Heart left ventricle (tissue), 16 donors: ENCODE data around the gene GCLC. TPM values are rescaled to one million over a fixed set of nuclear protein-coding genes. Genes with fewer than 3 reads are reported as not detected.
A peak's percentile ranks its signal among the peaks of the same experiment; 100 is the strongest.

Source experiments
- ATAC-seq, 4 donors: fragments of 200-7000 bp; cut with Tn5 transposase; one replicate each; pipeline ENCODE4 v1.9.1; 2020 to 2022; ENCODE audit warnings: moderate library complexity in 4 of 4, mild to moderate bottlenecking in 3 of 4, moderate number of reproducible peaks in 1 of 4
- DNase-seq, 5 donors: peaks; one replicate each; pipeline ENCODE4 v3.0.0-alpha.2; 2020
- H3K27ac ChIP-seq, 12 donors: fragments of 200-600 bp; sonication (generic) in 4 of 12; one replicate each; pipeline versions ENCODE4 v1.5.0 to v1.8.0; 2016 to 2022; ENCODE audit warnings: mild to moderate bottlenecking in 2 of 12
- H3K27me3 ChIP-seq, 9 donors: fragments of 200-600 bp; sonication (generic) in 2 of 9; one replicate each; pipeline versions ENCODE4 v1.5.1 to v1.8.0; 2016 to 2022; ENCODE audit warnings: mild to moderate bottlenecking in 3 of 9
- H3K36me3 ChIP-seq, 9 donors: fragments of 200-600 bp; sonication (generic) in 2 of 9; one replicate each; pipeline versions ENCODE4 v1.5.0 to v1.8.0; 2018 to 2022; ENCODE audit warnings: mild to moderate bottlenecking in 2 of 9
- H3K4me1 ChIP-seq, 12 donors: fragments of 200-600 bp; sonication (generic) in 4 of 12; one replicate each; pipeline versions ENCODE4 v1.5.0 to v1.8.0; 2016 to 2022; ENCODE audit warnings: mild to moderate bottlenecking in 3 of 12
- H3K4me3 ChIP-seq, 12 donors: fragments of 200-600 bp; sonication (generic) in 4 of 12; one replicate each; pipeline versions ENCODE4 v1.5.0 to v1.8.0; 2017 to 2022; ENCODE audit warnings: mild to moderate bottlenecking in 9 of 12, moderate library complexity in 4 of 12
- H3K9me3 ChIP-seq, 12 donors: fragments of 200-600 bp; sonication (generic) in 4 of 12; one replicate each; pipeline versions ENCODE4 v1.5.0 to v1.8.0; 2016 to 2022; ENCODE audit warnings: mild to moderate bottlenecking in 1 of 12
- POLR2A ChIP-seq, 2 donors: fragments of 450-650 bp; IDR thresholded peaks; one replicate each; pipeline ENCODE4 v1.6.1; 2017; ENCODE audit warnings: antibody characterized with exemption in 2 of 2, mild to moderate bottlenecking in 2 of 2, moderate library complexity in 2 of 2
- WGBS, 4 donors: extraction: QIAGEN DNeasy Blood & Tissue Kit in 2 of 4; methylation state at CpG; one replicate each; pipeline versions ENCODE4 v1.1.5 to v1.1.7; 2013 to 2018; 5-methylcytosine and 5-hydroxymethylcytosine counted together
- intact Hi-C, 10 donors: fragments of 100-400 bp; cut with DNase I; formaldehyde crosslinking; loops; one replicate each; pipeline versions ENCODE4 v1.11.1 to v1.14.2; 2022
- polyA plus RNA-seq, 2 donors: library from polyadenylated mRNA; stranded (reverse); fragments of 200-250 nt; gene quantifications; one replicate each; pipeline ENCODE4 v1.2.3, GENCODE V29; 2013
- total RNA-seq, 9 donors: library from RNA; depleted of rRNA in 2 of 9; stranded (reverse); fragments of >200 nt in 2 of 9; fragmentation: NEBNext Ultra II Directional in 3 of 9; extraction: Animal tissue kit (Norgen Biotek cat#: 25700) in 3 of 9; gene quantifications; one replicate each; pipeline versions ENCODE4 v1.1.0 to v1.2.4, GENCODE V29; 2016 to 2023
- TF ChIP-seq, protein P1 (sequence below), 12 donors: fragments of 200-600 bp; sonication (generic) in 4 of 12; IDR thresholded peaks; one replicate each; pipeline versions ENCODE4 v1.5.0 to v1.8.0; 2018 to 2022; ENCODE audit warnings: antibody characterized with exemption in 12 of 12, mild to moderate bottlenecking in 5 of 12
- donor health status: ischemic (EF 13 %, LVEDD 7.1; RV severe dilation, severe dysfunction).
- donor health status: healthy with polysubstance abuse.
- donor health status: DM: no; HTN: yes; CAD: no.
- donor health status: DM: no; HTN: no; CAD: no.
- donor health status: ischemic (EF 25% LVEDD 6.9; RV normal size, moderate dysfunction).
- donor health status: ischemic (EF 25% LVEDD 5.7; RV mildly dilated, moderate dysfunction).
- donor health status: healthy.
- donor health status: DM: yes; HTN: yes; CAD: no.
- donor health status: ischemic (EF 35%, LVEDD 5.7; RV mildly dilated, moderate dysfunction).
- donor health status: nonischemic (EF 11% LVEDD 7.7; RV severe dilation, severe dysfunction).
- donor health status: DM: yes; HTN: yes; CAD: no.
- donor health status: PGD.
- donor health status: ischemic (EF 29% LVEDD 5.4; RV normal size, mild dysfunction).
- donor health status: nonischemic (EF 23%, LVEDD 6.1; RV moderate dilation, normal function).

GCLC gene
- total and polyA plus RNA-seq, 11 donors = 8.1 to 42.9 (median 29.3) TPM

DNA sequence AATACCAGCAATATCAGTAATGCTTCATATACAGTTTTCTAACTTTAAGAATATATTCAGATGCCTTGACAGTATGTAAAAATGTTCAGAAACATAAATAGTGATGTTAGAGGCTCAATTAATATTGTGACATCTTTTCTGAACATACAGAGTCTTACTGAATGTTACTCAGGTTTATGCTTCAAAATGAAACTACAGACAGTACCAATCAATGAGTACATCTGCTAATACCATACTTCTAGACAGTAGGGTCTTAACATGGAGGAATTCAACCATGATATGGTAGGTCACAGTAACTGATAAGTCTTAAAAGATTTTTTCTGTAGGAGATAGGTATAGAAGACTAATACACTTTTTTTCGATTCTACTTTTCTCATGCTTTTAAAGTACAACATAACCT, 8.3 kb downstream of the GCLC start:
- H3K9me3 ChIP-seq = no peaks in the 10 kb centered on the region
- WGBS, 4 donors = 89 to 96% (median 95%) methylated on average over 1 of the region's 1 CpG
- ATAC-seq = no peak
- intact Hi-C loops = loop anchor here in 1 of 10 donors (5.0 kb wide), 1 partner anchor 191 kb away; no protein-coding TSS in a partner anchor
- TF ChIP-seq, protein P1, sequence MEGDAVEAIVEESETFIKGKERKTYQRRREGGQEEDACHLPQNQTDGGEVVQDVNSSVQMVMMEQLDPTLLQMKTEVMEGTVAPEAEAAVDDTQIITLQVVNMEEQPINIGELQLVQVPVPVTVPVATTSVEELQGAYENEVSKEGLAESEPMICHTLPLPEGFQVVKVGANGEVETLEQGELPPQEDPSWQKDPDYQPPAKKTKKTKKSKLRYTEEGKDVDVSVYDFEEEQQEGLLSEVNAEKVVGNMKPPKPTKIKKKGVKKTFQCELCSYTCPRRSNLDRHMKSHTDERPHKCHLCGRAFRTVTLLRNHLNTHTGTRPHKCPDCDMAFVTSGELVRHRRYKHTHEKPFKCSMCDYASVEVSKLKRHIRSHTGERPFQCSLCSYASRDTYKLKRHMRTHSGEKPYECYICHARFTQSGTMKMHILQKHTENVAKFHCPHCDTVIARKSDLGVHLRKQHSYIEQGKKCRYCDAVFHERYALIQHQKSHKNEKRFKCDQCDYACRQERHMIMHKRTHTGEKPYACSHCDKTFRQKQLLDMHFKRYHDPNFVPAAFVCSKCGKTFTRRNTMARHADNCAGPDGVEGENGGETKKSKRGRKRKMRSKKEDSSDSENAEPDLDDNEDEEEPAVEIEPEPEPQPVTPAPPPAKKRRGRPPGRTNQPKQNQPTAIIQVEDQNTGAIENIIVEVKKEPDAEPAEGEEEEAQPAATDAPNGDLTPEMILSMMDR (IDR thresholded peaks at IDR 0.05) = no peak
- TF ChIP-seq POLR2A (IDR thresholded peaks at IDR 0.05) = no peak
- no peak overlapping the region for H3K27ac ChIP-seq
- H3K4me3 ChIP-seq = no peak overlapping the region
- H3K4me1 ChIP-seq = peaks cover 0 to 43% (median 23%) of the 10 kb centered on the region in 12 donors
- H3K36me3 ChIP-seq = no peaks in the 10 kb centered on the region
- no peaks in the 10 kb centered on the region for H3K27me3 ChIP-seq
- DNase-seq = no peak

DNA sequence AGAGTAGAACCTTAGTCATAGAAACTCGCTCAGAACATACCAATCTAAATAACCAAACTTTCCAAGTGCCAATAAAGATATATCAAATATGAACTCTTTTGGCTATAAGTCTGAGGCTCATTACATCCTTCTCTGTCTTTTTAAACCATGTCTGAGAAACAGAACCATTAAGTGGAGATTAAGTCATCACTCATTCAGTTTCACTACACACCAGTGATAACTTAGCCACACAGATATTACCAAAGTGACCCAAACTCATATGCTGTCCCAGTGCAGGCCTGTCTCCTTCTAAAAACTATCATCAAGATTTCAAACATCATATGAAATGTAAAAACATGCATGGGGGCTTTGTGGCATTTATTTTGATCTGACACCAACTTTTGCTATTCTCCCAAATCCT, 12.0 kb downstream of the GCLC start:
- Histone ChIP-seq H3K9me3 (no peaks in the 10 kb centered on the region), H3K27ac (peak overlapping the region in 6 of 12 donors; percentile 49 to 90 (median 74)), H3K4me1 (peaks cover 0 to 54% (median 40%) of the 10 kb centered on the region in 12 donors), H3K36me3 (no peaks in the 10 kb centered on the region), H3K27me3 (no peaks in the 10 kb centered on the region), H3K4me3 (no peak overlapping the region)
- intact Hi-C loops = loop anchor here in 1 of 10 donors (5.0 kb wide), 1 partner anchor 139 kb away; no protein-coding TSS in a partner anchor
- WGBS, 4 donors = 77 to 97% (median 94%) methylated on average over 1 of the region's 1 CpG
- DNase-seq (no peak), ATAC-seq (no peak)
- TF ChIP-seq, protein P1 (IDR thresholded peaks at IDR 0.05) = no peak
- TF ChIP-seq POLR2A (IDR thresholded peaks at IDR 0.05) = no peak

DNA sequence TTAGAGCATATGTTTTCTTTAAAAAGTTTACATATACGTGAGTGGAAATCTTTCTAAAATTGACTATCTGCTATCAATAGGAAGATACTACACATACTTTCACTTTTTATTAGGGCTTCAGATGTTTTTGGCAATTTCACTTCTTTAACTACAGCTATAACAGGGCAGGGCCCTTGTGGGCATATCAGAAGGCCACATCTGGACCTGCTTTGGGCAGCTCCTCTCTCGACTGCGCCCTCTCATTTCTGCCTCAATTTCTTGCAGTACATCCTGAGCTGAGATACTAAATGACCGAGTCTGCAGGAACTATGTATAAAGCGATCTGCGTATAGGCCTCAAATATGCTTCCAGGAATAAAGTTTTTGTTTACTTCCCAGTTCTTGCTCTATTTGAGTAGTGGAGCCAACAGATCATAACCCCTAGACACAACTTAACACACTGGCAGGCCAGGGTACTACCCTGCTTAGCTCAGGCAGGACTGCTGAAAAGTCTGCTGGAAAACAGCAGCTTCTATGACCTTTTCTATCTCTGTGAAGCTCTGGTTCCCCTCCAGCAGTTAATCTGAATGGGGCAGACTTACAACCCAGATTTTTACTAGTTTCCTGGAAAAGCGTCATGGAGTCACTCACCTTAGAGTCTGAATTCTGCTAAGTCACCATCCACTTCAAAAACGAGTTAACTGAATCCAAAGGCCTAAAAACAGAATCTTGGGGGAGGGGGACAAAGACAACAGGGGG, 12.7 kb downstream of the GCLC start:
- Histone ChIP-seq H3K27ac (peak overlapping the region in 10 of 12 donors; percentile 16 to 90 (median 64)), H3K4me1 (peaks cover 0 to 60% (median 41%) of the 10 kb centered on the region in 12 donors), H3K27me3 (no peaks in the 10 kb centered on the region), H3K9me3 (no peaks in the 10 kb centered on the region), H3K4me3 (no peak overlapping the region), H3K36me3 (no peaks in the 10 kb centered on the region)
- ATAC-seq (peak in 3 of 4 donors; percentile 16 to 59 (median 40)), DNase-seq (no peak)
- WGBS, 4 donors = 63 to 73% (median 68%) methylated on average over 8 of the region's 8 CpGs
- TF ChIP-seq, protein P1 (IDR thresholded peaks at IDR 0.05) = no peak
- TF ChIP-seq POLR2A (IDR thresholded peaks at IDR 0.05) = no peak
- intact Hi-C loops = loop anchor here in 1 of 10 donors (5.0 kb wide), 1 partner anchor 140 kb away; no protein-coding TSS in a partner anchor

DNA sequence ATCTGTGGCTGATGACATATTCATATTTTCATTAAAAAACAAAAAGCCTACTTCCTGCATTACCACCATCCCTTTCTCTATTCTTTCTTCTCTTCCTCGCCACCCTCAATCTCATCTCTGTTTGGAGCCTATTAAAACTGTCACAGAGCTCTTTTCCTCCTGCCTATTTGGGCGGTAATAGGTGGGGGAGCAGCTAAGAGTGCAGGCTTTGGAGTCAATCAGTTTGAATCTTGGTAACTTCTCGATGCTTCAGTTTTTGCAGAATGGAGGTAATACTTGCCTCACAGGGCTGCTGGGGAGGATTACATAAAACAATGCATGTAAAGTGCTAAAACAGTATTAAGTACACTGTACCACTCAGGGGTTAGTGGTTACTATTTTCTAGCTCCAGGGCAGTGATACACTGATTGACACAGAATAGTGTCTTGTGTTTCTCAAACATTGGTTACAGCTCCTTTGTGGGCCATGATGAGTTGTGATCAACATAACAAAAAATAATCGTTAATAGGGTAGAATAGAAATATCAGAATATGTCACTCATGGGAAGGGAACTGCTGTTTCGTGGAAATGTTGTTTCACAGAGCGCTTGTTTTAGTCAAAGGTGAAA, 14.0 kb downstream of the GCLC start:
- intact Hi-C loops = loop anchor here in 1 of 10 donors (5.0 kb wide), 1 partner anchor 141 kb away; no protein-coding TSS in a partner anchor
- Histone ChIP-seq H3K36me3 (no peaks in the 10 kb centered on the region), H3K4me1 (peaks cover 0 to 67% (median 46%) of the 10 kb centered on the region in 12 donors), H3K4me3 (peak overlapping the region in 2 of 12 donors; percentile 12 to 14), H3K27ac (peak overlapping the region in 11 of 12 donors; percentile 29 to 90 (median 63)), H3K27me3 (no peaks in the 10 kb centered on the region), H3K9me3 (no peaks in the 10 kb centered on the region)
- TF ChIP-seq, protein P1 (IDR thresholded peaks at IDR 0.05) = no peak
- no peak for TF ChIP-seq POLR2A (IDR thresholded peaks at IDR 0.05)
- DNase-seq (no peak), ATAC-seq (no peak)
- WGBS, 4 donors = 68 to 79% (median 74%) methylated on average over 6 of the region's 6 CpGs
